Skeletal muscle tissue (tissue), 4 donors: ENCODE measurements around the gene SIN3A. TPM values are rescaled to one million over a fixed set of nuclear protein-coding genes. Genes with fewer than 3 reads are reported as not detected.

Source experiments
- H3K27ac ChIP-seq: one replicate; pipeline ENCODE4 v1.7.0; 2013; ENCODE audit warnings: mild to moderate bottlenecking, low read depth, low read length, inconsistent platforms
- H3K27me3 ChIP-seq, 3 donors: one replicate each; pipeline ENCODE4 v1.7.0; 2013; ENCODE audit warnings: low read length in 3 of 3; ENCODE audit not compliant: control insufficient read depth in 3 of 3, insufficient read depth in 3 of 3
- H3K36me3 ChIP-seq, 3 donors: one replicate each; pipeline ENCODE4 v1.7.0; 2013; ENCODE audit warnings: low read length in 3 of 3; ENCODE audit not compliant: control insufficient read depth in 3 of 3, insufficient read depth in 3 of 3
- H3K4me1 ChIP-seq, 3 donors: one replicate each; pipeline ENCODE4 v1.7.0; 2013; ENCODE audit warnings: low read length in 3 of 3, mild to moderate bottlenecking in 3 of 3; ENCODE audit not compliant: control insufficient read depth in 3 of 3, insufficient read depth in 3 of 3
- H3K4me3 ChIP-seq, 3 donors: one replicate each; pipeline ENCODE4 v1.7.0; 2013; ENCODE audit warnings: low read length in 3 of 3
- H3K9ac ChIP-seq, 3 donors: one replicate each; pipeline ENCODE4 v1.7.0; 2013; ENCODE audit warnings: low read length in 3 of 3, mild to moderate bottlenecking in 3 of 3, moderate library complexity in 2 of 3, low read depth in 1 of 3
- H3K9me3 ChIP-seq, 3 donors: one replicate each; pipeline ENCODE4 v1.7.0; 2013; ENCODE audit warnings: low read length in 3 of 3; ENCODE audit not compliant: control insufficient read depth in 3 of 3
- total RNA-seq: library from RNA; depleted of rRNA; stranded (reverse); fragments of >200 nt; gene quantifications from one replicate; pipeline ENCODE4 v1.2.3, GENCODE V29; 2014
- donor health status: Osteomylitis.

Gene SIN3A
- total RNA-seq, 1 donor from 2014 or later = 40.7 TPM

GRCh38 chr15:75459581-75459980 is 8.1 kb upstream of the SIN3A start:
- no peaks in the 10 kb centered on the region for H3K9me3 ChIP-seq
- no peaks in the 10 kb centered on the region for H3K36me3 ChIP-seq
- no peaks in the 10 kb centered on the region for H3K27me3 ChIP-seq
- no peak overlapping the region for H3K9ac ChIP-seq
- no peak overlapping the region for H3K27ac ChIP-seq
- H3K4me1 ChIP-seq = peaks cover 4 to 13% (median 4%) of the 10 kb centered on the region in 3 donors
- no peak overlapping the region for H3K4me3 ChIP-seq

DNA sequence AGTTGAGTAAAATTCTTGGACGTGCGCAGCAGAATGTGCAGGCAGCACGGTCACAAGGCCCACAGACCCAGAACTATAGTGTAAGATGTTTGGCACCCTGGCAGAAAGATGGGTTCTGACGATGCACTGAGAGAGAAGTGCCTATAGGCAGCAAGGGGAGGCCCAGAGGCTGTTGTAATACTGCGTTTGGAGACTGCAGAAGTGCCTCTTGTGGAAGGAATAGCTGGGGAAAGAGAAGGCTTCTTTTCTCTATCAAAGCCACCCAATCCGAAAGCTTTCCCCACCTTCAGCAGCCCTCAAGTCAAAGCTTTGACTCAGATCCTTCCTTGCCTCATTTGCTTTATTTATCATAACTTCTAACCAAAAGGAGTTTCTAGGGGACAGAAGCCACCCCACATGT is 5.2 kb upstream of the SIN3A start:
- H3K4me3 ChIP-seq = peak overlapping the region in 1 of 3 donors; percentile 87

DNA sequence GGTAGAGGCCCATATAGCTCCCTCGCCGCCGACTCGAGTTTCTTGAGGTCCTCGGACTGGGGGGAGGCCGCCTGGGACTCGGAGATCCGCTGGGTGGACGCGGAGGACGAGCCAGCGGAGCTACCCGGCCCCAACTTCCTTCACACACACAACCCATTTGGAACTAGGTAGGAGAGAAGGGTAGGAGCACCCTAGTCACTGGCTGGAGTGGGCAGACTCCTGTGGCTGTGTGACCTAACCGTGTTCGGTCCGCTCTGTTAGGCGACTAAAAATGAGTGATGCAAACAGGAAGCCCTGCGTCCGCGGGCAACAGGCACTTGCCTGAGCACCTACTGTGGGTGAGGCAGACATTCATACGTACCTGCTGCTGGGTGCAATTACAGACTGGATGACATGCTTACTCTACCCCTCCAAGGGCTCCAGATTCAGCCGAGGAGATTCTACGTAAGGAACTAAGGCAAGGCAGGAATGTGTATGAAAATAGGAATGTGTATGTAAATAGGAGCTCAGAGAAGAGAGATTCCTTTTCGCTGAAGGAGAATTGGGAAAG is 4.6 kb upstream of the SIN3A start:
- Histone ChIP-seq H3K4me3 (peak overlapping the region; percentile 85 to 94 (median 87)), H3K27me3 (no peaks in the 10 kb centered on the region), H3K9ac (peak overlapping the region; percentile 87 to 95 (median 88)), H3K36me3 (peaks cover 0 to 2% (median 0%) of the 10 kb centered on the region in 3 donors), H3K4me1 (peaks cover 20 to 29% (median 20%) of the 10 kb centered on the region in 3 donors), H3K27ac (peak overlapping the region; percentile 99), H3K9me3 (no peaks in the 10 kb centered on the region)

More for the DNA sequence above, 5.2 kb upstream of the SIN3A start:
- Histone ChIP-seq H3K27ac (no peak overlapping the region), H3K27me3 (no peaks in the 10 kb centered on the region), H3K4me1 (peaks cover 20 to 29% (median 20%) of the 10 kb centered on the region in 3 donors), H3K36me3 (peaks cover 0 to 2% (median 0%) of the 10 kb centered on the region in 3 donors), H3K9ac (peak overlapping the region in 1 of 3 donors; percentile 95), H3K9me3 (no peaks in the 10 kb centered on the region)

DNA sequence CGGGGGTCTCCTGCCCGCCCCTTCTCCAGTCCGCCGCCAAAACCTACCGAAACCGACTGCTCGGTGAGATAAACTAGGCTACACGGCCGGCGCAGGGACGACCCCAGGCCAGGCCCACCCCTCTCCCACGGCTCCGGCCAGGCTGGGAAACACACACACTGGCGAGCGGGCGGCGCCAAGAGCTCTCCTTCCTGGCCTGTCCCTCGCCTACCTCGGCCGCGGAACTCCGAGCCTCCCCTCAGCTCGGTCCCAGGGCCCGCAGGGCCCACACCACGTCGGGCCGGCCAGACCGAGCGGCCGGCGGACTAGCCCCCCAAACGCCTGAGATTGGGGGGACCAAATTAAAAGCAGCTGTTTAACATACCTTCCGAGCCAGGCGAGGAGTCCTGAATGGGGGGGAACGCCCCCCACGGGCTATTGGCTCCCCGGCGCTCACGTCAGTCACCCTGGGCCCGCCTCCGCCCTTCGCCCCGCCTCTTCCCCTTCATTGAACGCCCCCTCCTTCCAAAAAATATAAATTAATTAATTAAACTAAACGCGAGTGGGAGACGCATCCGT is 4.0 kb upstream of the SIN3A start:
- peak overlapping the region; percentile 99 for H3K27ac ChIP-seq
- peaks cover 20 to 29% (median 20%) of the 10 kb centered on the region in 3 donors for H3K4me1 ChIP-seq
- peak overlapping the region; percentile 87 to 95 (median 88) for H3K9ac ChIP-seq
- peaks cover 0 to 2% (median 0%) of the 10 kb centered on the region in 3 donors for H3K36me3 ChIP-seq
- no peaks in the 10 kb centered on the region for H3K9me3 ChIP-seq
- peak overlapping the region; percentile 85 to 94 (median 87) for H3K4me3 ChIP-seq
- no peaks in the 10 kb centered on the region for H3K27me3 ChIP-seq

GRCh38 chr15:75454471-75455378 is 3.2 kb upstream of the SIN3A start:
- Histone ChIP-seq H3K4me3 (peak overlapping the region; percentile 85 to 94 (median 87)), H3K9me3 (no peaks in the 10 kb centered on the region), H3K4me1 (peaks cover 25 to 35% (median 25%) of the 10 kb centered on the region in 3 donors), H3K27ac (peak overlapping the region; percentile 99), H3K9ac (peak overlapping the region; percentile 83 to 95 (median 88)), H3K36me3 (peaks cover 0 to 2% (median 0%) of the 10 kb centered on the region in 3 donors), H3K27me3 (no peaks in the 10 kb centered on the region)

DNA sequence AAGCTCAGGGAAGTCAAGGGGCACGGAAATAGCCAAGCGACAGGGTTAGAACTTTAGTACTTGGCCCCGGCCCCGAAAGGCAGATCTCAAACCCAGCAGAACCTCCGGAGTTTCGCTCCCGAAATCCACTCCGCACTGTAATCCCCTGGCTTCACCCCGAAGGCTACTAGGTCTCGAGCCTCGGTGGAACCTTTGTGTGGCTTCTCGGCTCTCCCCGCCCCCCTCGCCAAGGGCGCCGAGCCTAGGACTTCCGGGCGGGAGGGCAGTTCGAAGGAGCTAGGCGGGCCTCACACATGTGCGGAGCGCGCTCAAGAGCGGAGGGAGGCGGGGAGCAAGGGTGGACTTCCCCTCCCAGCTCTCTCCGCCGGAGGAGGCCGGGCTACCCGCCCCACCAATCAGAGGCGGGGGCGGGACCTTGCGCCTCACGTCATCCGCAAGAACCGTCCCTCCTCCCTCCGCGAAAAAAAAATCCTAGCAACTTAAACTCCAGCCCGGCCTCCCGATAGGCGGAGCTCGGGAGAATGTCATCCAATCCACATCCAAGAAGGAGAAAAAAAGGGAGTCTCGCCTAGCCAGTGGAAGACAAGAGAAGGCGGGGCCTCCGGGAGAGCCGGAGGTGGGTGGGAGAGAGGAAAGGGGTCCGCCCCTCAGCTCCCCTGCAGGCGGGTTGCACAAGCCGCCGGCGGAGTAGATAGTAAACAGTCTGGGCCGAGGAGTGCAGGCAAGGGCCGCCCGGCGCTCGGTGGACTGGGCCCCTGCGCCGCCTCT is 2.4 kb upstream of the SIN3A start:
- peak overlapping the region; percentile 99 for H3K27ac ChIP-seq
- H3K27me3 ChIP-seq = no peaks in the 10 kb centered on the region
- H3K4me3 ChIP-seq = peak overlapping the region; percentile 93 to 96 (median 94)
- peaks cover 27 to 42% (median 33%) of the 10 kb centered on the region in 3 donors for H3K4me1 ChIP-seq
- peak overlapping the region; percentile 99 for H3K9ac ChIP-seq
- H3K9me3 ChIP-seq = no peaks in the 10 kb centered on the region
- H3K36me3 ChIP-seq = peaks cover 0 to 2% (median 0%) of the 10 kb centered on the region in 3 donors

DNA sequence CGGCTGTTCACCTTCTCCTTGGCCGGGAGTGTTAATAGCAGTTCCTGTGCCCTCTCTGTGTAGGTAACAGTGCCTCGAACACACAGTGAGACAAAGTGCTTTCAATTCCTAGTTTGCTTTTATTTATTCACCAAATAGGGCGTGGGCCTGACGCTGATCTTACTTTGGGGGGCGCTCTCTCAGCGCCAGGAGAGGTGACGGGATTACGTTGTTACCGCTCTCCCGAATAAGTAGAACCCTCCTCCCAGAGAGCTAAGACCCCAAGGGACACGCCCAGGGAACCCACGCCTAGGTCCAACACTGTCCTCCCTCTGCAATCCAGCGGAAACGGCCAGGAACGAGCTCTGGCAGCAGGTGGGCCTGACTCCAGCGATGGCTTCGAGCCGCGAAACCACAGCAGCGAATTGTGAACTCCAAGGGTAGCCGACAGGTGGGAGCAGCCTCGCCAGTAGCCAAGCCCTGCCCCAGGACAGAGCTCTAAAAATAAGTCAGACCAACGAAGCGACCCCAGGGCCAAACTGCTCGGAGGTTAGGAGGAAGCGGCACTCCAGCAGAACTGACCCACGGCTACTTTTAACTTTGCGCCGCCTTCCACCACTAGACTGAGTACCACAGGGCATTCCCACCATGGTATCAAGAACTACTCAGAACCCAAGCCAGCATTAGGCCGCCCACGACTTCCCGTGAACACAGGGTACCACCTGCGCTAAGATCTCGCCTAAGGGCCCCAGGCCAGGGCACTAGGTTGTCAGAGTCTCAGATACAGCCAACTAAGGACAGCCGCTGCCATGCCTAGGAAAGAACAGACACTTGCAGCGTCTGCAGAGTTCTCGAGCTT is 1.6 kb upstream of the SIN3A start:
- Histone ChIP-seq H3K36me3 (peaks cover 0 to 2% (median 0%) of the 10 kb centered on the region in 3 donors), H3K9me3 (no peaks in the 10 kb centered on the region), H3K4me1 (peaks cover 27 to 42% (median 34%) of the 10 kb centered on the region in 3 donors), H3K9ac (peak overlapping the region; percentile 99), H3K27me3 (no peaks in the 10 kb centered on the region), H3K4me3 (peak overlapping the region; percentile 93 to 96 (median 93)), H3K27ac (peak overlapping the region; percentile 99)

GRCh38 chr15:75452364-75452864 is 924 bp upstream of the SIN3A start:
- Histone ChIP-seq H3K27me3 (no peaks in the 10 kb centered on the region), H3K27ac (peak overlapping the region; percentile 99), H3K9me3 (no peaks in the 10 kb centered on the region), H3K4me1 (peaks cover 27 to 46% (median 35%) of the 10 kb centered on the region in 3 donors), H3K36me3 (peaks cover 0 to 2% (median 0%) of the 10 kb centered on the region in 3 donors), H3K4me3 (peak overlapping the region; percentile 93 to 96 (median 93)), H3K9ac (peak overlapping the region; percentile 99)
